Right renal cortex interstitium (tissue), 3 donors: Measurements from ENCODE around the gene MRPS18A. TPM values are rescaled to one million over a fixed set of nuclear protein-coding genes. Genes with fewer than 3 reads are reported as not detected.
"Not testable (repeated sequence)": the region's sequence is repeated elsewhere in the genome, so short reads cannot be mapped to it uniquely, and the experiment has no call there.

ENCODE experiments used
- DNase-seq, 3 donors: peaks; one replicate each; pipeline ENCODE4 v3.0.0-alpha.2; 2013; ENCODE audit warnings: low read depth in 3 of 3, low spot score in 2 of 3
- polyA plus RNA-seq, 3 donors: library from polyadenylated mRNA; unstranded; fragments of 120-200 nt; gene quantifications; one replicate each; pipeline ENCODE4 v1.2.1, GENCODE V29; 2013; ENCODE audit not compliant: insufficient read length in 3 of 3

Gene MRPS18A
- polyA plus RNA-seq, 3 donors, result 45.4 to 48.6 (median 48.5) TPM

DNA sequence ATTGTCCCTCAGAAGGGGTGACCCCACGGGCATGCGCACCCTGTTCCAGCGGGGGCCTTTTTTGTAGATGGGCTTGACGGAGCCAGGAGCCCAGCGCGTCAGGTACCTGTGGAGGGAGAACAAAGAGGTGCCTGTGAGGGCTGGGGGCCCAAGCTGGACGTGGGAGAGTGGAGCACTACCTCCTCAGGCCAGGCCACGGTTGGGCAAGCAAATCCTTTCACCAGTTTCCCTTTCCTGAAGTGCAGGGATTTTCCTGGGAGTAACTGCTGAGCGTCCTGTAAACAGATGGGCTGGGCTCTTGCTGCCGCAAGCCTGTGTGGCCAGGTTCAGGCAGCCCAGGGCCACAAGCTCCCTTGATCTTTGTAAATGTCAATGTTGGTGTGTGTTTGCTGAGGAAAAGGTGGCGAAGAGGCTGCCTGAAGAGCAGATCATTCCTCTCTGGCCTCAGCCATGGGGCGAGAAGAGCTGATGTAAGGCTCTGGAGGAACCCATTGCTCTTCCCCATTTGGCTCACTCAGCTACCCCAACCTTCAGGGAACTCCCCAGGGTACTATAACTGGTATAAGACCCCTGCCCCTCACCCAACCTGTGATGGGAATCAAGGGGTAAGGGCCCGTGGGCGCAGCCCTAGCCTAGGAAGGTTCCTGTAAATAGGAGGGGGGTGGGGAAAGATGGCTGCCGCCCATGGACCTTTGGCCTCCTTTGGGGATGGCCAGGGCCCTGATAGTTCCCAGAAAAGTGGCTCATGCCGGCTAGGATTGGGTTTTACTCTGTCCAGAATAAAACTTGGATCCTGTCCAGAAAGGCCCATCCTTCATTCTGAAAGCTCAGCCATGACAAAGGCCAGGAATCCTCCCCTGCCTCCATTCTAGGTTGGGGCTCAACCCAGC lies 15.5 kb downstream of the MRPS18A start:
- DNase-seq, result no peak

DNA sequence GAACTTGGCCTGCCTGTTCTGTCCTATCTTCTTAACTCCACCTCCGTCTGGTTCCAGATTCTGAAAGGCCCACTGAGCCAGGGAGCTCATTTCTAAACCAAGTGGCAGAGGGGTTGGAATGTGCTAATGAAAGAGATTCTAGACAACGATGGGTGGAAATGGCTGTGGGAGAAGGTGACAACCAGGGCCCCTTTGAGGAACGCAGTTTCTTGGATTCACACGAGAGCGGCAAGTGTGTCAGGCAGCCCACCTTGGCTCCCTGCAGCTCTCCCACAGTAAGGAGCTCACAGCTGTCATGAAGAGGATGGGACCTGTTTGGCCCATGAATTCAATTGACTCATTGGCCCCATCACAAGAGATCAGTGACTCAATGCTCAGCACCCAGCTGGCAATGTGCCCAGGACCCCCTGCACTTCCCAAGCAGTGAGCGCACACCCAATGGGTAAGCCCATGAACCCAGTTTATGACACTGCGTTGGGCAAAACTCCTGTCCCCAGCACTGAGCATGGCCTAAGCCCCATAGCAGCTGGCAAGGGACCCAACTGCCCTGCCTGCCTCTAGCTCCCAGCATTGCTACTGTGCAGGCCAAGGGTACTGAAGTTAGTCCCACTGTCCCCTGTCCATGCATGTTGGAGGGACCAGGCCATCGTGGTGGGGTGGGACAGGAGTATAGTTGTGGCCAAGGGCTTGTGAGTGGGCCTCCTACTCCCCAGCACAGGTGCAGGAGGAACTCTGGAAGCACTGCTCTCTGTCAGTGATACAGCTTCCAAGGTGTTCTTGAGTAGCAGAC lies 16.4 kb downstream of the MRPS18A start:
- no peak for DNase-seq

DNA sequence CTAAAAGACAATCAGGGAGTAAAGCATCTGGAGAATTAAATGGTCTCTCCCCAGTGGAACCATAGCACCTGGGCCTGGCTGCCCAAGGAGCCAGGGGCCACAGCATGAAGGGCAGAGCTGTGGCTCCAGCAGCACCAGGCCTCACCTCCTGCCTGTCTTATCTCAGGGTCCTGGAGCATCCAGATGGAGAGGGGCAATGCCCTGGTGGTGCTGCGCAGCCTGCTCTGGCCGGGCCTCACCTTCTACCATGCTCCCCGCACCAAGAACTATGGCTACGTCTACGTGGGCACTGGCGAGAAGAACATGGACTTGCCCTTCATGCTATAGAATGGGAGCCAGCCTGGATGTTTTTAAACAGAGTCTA lies 17.0 kb downstream of the MRPS18A start:
- DNase-seq, result no peak

DNA sequence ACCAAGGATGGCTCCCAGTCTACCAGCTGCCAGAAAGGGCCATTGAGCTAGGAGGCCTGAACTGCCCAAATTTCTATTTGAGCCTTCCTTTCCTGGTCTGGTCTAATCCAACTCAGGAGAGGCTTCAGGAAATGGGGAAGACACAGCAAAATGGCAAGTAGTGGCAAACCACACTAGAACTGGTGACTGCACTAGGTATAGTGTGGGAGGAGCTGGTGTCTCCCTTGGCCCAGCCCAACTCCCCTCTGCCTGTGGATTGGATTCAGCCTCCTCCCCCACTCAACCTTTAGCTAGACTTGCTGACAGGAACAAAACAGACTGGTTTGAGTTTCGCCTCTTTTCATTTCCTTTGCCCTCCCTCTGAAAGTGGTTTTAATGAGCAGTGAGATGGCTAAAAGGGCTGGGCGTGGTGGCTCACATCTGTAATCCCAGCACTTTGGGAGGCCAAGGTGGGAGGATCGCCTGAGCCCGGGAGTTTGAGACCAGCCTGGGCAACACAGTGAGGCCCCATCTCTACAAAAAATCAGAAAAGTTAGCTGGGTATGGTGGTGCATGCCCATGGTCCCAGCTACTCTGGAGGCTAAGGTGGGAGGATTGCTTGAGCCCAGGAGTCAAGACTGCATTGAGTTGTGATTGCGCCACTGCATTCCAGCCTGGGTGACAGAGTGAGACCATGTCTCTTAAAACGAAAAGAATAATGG lies 17.5 kb downstream of the MRPS18A start:
- DNase-seq, result no peak

DNA sequence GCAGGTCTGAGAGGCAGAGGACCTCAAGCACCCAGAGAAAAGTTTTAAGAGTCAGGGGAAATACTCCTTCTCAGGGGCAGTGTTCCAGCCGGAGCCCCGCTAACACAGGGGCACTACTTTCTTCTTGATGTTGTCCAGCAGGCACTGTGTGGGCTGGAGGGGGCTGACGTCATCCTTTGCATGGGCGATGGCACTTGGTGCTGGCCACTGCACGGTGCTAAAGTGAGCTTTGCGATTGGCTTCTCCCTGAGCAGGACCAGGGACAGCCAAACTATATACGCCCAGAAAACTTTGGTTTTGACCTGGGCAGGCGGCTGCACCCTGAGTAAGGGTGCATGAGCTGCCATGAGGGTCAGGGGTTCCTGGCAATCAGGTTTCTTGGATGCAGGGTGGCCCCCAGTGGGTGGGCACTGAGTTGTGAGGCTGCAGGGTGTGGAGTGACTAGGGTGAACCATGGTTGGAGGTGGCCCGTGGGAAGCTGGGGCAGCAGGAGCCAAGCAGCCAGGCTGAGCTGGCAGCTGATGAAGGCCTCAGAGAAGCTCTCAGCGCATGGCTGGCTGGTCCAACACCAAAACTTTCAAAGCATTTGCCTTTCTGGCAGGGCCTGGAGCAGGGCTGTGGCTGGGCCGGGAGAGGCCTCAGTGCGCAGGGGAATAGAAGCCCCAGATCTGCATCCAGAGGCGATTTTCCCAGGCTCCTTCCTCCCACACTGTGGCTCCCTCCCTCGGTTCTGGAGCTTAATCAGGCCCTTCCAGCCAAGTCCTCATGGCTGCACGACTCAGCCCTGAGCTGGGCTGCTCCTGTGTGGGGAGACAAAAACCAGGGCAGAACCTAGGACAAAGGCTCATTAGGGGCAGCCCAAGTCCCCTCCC lies 18.3 kb downstream of the MRPS18A start:
- DNase-seq, result no peak

DNA sequence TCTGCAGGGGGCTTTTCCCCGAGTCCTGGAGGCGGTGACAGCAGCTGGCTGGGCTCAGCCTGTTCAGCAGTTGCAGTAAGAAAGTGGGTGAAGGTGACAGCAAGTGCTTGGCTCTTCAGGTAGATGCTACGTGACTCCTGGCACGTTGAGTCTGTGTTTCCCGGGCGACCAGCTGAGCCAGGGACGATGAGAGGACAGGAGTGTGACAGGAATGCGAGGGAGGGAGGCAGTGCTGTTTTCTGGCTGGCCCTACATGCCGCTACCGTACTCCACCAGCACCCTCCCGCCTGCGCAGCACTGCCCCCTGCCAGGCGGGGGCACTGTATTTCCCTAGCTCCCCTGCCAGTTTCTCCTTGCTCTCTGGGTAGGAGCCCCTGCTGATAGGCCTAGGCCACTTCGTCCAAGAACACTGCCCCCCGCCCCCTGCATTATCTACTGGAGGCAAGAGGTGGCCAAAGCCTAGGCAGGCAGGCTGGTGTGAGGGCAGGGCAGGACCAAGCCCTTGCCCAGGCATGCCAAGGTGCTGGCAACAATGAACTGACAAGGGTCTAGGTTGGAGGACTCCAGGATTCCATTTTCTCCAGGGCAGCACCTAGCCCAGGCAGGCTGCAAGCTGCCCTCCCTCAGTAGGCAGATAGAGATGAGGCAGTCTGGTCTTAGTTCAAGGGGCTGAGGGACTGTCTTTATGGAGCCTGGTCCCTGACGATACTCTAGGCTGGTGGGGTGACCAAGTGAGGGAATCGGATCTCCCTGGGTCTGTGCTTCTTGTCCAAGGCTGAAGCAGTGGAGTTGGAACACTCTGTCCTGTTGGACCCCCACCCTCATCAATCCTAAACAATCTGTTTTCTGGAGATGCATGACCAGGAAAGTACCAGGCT lies 19.2 kb downstream of the MRPS18A start:
- DNase-seq, result peak; percentile 67 to 81 (median 69)

DNA sequence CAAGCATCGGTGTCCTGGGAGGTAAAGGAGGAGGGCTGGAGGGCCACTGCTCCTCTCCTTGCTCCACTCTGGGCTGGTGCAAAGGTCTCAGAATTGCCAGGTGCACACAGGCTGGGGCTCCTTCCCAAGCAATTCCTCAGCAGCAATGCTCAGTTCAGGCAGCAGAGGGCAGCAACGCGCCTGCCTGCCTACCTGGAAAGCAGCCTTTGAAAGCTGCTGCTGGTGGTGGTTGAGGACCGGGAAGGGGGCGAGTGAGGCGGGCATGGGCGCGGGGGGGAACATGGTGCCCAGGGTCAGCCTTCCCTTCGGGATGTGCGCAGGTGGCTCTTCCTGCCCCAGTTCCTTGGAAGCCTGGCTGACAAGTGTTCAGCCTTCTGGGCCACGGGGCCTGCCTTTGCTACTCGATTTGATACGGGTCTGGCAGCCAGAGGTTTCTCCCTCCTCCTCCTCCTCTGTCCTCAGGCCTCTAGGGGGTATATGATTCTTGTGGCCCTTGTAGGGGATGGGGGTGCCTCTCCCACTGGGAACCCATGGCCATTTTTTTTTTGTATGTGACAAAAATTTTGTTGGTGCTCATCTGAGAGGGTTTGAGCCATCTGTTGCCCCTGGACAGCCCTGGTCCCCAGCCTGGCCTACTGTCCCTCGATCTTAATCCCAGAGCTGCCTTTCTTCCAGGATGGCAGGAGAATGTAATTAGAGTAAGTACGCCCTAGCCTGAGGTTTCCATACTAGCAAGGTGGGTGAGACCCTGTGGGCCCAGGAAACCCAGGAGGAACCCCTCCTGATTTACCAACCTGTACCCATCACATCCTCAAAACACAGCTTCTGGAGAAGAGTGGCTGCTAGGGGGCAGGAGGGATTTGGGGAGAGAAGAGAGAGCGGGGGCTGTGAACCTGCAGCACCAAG lies 20.1 kb downstream of the MRPS18A start:
- peak in 2 of 3 donors; percentile 69 to 72 for DNase-seq

DNA sequence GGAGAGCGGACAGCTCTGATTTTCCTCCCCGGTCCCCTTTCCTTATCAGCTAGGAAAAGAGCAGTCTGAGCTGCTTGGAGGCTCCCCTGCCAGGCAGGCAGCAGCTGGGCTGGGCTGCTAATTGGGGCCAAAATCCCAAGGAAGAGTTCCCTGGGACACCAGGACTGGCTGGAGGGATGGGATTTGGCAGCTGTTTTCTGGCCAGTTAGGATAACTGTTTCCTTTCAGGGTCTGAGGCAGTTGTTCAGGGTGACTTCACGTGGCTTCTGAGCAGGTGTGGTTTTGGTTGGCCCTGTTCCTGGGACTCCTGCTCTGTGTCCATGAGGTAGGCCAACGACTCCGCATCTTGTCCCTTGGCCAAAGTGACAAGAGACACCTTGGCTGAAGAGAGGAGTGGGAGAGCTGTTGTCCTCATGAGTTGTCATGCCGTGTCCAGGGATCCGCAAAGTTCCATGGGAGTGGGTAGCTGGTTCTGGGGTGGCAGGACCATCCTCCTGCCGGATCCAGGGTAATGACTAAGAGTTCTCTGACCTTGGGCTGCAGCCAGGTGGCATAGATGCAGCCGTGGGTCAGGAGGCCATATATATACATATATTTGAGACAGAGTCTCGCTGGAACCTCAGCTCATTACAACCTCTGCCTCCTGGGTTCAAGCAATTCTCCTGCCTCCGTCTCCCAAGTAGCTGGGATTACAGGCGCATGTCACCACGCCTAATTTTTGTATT lies 21.2 kb downstream of the MRPS18A start:
- no peak for DNase-seq

DNA sequence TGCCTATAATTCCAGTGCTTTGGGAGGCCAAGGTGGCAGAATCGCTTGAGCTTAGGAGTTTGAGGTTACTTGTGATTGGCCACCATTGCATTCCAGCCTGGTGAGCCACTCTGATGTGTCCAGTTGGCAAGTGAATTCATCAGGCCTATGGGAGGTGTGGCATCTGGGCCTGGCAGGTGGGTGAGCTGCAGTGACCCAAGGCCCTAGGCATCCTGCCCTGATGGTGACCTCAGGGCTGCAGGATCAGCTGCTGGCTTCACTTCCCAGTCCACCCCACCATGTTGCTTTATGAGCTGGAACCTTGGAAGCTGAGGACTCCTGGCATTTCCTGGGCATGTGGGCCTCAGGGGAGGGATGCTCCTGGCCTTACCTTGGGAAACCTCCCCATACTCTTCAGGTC lies 22.2 kb downstream of the MRPS18A start:
- no peak for DNase-seq

DNA sequence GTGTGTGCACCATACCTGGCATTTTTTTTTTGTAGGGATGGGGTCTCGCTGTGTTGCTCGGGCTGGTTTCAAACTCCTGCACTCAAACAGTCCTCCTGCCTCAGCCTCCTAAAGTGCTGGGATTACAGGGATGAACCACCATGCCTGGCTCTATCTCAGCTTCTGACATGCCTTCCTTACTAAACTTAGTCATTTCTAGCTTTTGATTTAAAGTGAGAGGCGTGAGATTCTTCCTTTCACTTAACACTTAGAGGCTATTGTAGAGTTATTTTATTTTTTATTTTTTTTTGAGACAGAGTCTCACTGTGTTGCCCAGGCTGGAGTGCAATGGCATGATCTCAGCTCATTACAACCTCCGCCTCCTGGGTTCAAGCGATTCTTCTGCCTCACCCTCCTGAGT lies 24.6 kb downstream of the MRPS18A start:
- DNase-seq, result not testable (repeated sequence)

DNA sequence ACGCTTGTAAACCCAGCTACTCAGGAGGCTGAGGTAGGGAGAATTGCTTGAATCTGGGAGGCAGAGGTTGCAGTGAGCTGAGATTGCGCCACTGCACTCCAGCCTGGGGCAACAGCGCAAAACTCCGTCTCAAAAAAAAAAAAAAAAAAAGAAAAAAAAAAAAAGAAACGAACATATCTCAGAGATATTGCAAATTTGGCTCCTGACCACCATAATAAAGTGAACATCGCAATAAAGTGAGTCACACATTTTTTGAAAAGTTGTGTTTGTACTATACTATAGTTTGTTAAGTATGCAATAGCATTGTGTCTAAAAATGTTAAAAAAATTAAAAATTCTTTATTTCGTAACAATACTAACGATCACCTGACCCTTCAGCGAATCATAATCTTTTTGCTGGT lies 29.4 kb downstream of the MRPS18A start:
- no peak for DNase-seq

DNA sequence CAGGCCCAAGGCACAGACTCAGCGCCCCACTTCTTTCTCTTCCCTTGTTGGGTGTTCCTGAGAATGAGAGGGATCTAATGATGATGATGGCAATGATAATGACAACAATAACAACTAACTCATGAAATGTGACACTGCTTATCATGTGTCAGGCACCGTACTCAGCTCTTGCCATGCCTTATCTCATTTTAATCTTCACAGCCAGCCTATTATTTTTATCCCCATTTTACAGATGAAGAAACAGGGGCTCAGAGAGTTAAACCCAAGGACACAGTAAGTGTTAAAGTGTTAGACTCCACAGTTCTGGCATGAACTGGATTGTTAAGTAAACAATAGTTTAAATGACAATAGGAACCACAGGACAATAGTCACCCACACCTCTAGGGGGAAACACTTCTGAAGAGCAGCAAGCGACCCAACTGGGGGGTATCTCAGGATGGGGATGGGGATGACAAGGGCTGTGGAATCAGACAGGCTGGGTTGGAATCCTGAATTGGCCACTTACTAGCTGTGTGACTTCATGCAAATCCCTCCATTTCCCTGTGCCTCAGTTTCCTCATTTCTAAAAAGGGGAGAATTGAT lies 30.3 kb downstream of the MRPS18A start:
- no peak for DNase-seq

DNA sequence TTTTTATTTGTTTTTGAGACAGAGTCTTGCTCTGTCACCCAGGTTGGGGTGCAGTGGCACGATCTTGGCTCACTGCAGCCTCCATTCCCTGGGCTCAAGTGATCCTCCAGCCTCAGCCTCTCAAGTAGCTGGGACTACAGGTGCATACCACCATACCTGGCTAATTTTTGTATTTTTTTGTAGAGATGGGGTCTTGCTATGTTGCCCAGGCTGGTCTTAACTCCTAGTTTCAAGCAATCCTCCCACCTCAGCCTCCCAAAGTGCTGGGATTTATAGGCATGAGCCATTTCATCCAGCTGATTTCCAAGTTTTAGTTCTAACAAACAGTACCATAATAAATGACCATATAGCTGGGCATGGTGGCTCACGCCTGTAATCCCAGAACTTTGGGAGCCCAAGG lies 34.8 kb downstream of the MRPS18A start:
- not testable (repeated sequence) for DNase-seq

DNA sequence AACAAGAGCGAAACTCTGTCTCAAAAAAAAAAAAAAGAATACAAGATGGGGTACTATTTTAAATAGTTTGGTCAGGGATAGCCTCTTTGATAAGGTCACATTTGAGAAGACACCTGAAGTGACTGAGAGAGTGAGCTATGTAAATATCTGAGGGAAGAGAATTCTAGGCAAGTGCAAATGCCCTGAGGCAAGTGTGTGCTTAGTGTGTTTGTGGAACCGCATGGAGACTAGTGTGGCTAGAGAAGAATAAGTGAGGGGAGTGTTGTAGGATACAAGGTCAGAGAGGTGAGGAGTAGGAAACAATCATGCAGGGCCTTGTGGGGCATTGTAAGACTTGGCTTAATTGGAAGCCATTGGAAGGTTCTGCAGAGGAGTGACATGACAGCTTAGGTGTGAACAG lies 39.3 kb downstream of the MRPS18A start:
- DNase-seq, result no peak

DNA sequence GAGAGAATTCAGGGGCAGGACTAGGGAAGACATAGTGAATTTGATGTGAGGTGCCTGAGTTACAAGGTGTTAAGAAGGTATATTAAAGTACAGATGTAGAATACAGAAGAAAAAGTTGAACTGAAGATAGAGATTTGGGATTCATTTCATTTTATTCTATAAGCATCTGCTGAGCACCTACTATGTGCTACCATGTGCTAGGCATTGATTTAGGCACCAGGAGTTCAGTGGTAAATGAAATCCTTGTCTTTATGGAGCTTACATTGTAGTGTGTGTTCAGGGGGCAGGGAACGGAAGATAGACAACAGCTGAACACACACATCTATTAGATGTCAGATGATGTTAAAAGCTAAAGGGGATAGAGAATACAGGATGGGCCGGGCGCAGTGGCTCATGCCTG lies 40.0 kb downstream of the MRPS18A start:
- no peak for DNase-seq

DNA sequence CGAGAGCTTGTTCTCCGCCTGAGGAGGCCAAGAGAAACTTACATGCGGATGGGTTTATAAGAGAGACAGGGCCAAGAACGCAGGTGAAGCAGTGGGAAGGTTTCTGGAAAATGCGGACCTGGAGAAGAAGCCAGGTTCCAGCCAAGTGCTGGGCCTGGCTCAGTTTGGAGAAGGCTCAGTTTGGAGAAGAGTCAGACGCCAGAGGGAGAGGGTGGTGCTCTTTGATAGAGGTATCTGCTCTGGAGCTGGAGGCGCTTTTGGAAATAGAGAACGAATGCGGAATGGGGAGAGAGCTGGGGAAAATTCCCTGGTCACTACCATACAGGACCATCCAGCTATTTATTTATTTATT lies 42.0 kb downstream of the MRPS18A start:
- DNase-seq, result no peak

DNA sequence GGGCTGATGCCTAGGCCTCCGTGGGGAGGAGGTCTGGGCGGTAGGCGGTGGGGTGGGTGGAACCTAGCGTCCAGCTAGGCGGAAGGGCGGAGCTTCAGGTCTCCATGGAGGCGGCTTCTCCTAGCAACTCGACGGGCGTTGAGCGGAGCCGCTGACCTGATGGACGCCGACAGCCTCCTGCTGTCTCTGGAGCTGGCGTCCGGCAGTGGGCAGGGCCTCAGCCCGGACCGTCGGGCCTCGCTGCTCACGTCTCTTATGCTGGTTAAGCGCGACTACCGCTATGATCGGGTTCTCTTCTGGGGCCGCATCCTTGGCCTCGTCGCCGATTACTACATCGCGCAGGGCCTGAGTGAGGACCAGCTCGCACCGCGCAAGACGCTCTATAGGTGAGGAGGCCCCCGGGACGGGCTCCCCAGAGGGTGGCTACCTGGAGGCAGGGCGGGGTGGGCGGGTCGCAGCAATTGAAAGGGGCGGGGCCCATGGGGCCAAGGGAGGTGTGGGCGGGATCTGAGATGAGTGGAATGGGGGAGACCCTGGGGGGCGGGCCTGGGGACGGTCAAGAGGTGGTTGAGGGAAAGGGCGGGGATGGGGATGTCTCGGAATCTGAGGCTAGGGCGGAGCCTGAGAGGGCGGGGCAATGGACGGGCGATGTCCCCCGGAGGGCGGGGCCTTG lies 42.5 kb downstream of the MRPS18A start, which contains the start of gene RSPH9:
TSS of gene RSPH9 (plus strand) at position 97 of the 673 bp plus-strand sequence. CDS start at position 160, 63 bp downstream.
- no peak for DNase-seq
